Activated CD8-positive, alpha-beta memory T cell treated with anti-CD3 and anti-CD28 coated beads, Interleukin-2, amount 50 U/mL, for 24 hours (primary cell): ENCODE results near the gene DCDC1.

ENCODE experiments used
- DNase-seq: peaks from one replicate; pipeline ENCODE4 v3.0.0-alpha.2; 2020; ENCODE audit errors: extremely low read depth

The DCDC1 gene

DNA sequence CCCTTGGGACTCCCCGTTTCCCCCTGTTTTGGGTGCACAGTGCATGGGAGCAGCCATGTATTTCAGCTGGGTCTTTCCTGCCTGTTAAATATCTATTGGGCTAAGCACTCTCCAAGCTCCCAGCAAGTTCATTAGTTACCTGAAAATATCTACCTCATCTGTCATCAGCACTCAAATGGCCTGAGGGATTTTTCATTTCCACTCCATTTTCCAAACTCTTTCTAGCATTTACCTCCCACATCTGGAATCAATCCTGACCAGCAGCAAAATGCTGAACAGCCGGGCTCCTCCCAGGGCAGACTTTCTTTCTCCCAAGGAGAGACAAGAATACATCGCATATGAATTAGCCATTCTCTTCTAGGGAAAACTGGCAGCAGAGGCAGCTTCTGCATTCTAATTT lies 509.9 kb downstream of the DCDC1 start:
- DNase-seq: no peak

DNA sequence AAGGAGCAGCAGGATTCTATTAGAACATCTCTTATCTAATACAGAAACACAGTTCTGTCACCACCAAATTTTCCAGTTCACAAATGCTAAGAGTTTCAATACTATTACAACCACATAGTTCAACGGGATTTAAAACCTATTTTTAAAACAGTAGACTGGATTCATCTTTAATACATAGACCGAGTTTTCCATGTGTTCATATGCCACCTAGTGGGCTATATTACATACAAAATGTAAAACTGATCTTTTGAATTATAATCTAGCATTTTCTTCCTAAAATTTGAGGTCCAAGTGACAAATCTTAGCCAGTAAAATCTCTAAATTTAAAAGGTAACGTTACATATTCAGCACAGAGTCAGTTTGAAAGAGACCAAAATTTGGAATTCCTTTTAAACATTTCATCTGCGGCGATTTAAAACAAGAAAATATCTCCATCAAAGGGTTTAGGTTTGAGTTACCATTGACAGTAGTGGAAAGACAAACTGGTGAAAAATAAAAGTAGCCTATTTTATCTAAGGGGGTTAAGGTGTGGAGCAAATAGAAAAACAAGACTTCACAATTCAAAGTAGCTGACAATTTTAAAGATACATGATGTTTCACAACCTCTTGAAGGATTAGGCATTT lies 514.0 kb downstream of the DCDC1 start:
- DNase-seq: no peak

DNA sequence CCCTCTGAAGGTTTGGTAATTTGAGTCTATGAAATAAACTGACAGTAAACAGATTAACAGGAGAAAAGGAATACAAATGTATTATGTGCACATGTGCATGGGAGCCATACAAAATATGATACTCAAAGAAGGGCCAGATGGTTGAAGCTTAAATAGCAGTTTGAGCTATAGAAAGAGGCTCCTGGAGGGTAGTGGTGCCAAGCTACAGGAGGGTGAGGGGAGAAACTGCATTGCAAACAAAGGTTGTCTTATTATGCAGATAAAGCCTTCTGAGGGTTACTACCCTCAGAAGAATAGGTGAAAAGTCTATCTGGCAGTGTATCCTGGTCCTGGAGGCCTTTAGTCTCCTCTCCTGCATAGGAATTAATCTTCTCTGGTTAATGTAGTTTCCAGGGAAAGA lies 516.1 kb downstream of the DCDC1 start:
- DNase-seq: no peak

DNA sequence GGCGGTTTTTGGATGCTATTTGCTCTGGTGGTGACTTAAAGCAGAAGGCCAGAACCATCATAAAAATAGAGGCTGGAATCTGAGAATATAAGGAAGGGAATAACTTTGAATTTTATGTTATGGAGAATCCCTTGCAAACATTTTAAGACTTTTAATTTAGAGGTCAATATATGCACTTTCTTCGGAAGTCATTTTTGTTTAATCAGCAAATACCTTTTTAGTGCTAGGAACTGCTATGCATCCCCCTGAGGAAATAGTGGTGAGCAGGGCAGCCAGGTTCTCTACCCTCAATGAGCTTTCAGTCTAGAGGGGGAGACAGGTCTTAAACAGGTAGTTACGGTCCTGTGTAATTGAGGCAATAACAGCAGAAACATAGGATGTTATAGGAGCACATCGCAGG lies 516.9 kb downstream of the DCDC1 start:
- DNase-seq: no peak

DNA sequence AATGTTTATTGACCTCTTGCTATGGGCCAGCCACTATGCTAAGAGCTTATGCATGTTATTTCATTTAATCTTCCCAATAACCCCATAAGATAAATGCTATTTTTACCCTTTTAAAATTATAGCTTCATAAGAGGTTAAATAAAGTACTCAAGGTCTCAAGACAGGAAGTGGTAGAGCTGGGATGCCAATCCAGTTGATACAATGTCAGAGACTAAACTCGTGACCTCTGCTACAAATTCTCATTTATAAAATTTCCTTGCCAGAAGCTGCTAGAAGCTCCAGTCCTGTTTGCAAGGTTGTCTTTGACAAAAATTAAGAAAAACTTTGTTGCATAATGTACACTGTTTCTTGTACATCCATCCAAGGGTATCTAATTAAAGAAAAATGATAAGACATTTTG lies 517.4 kb downstream of the DCDC1 start:
- no peak for DNase-seq

DNA sequence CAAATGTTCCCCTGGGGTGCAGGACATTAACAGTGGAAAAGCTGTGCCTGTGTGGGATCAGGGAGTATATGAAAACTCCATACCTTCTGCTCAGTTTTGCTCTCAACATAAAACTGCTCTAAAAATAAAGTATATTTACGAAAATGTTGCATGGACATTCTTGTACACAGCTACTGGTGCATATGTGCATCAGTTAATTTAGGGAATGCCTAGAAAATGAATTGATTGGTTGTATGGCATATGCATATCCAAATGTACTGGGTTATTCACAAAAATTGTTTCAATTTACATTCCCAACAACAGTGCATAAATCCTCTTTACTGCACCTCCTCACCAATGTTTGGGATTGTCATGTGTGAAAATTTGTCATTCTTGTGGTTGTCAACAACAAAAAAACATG lies 532.3 kb downstream of the DCDC1 start:
- no peak for DNase-seq

DNA sequence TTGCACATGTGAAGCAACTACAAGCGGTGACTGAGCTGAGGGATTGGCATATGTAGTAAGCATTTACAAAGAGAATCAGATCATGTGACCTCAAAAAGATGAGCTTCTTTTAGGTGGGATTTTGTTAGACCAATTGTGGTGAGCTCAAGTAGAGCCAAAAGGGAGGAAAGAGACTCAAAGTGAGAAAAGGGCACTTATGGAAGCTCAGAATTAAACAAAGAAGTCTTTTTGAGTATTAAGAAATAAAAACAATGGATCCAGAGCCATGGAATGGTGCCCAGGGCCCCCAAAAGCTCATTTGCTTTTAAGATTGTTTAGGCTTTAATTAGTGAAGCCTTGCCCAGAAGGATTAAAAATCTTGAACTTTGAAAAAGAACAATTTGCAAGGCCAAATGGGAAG lies 536.7 kb downstream of the DCDC1 start:
- no peak for DNase-seq

DNA sequence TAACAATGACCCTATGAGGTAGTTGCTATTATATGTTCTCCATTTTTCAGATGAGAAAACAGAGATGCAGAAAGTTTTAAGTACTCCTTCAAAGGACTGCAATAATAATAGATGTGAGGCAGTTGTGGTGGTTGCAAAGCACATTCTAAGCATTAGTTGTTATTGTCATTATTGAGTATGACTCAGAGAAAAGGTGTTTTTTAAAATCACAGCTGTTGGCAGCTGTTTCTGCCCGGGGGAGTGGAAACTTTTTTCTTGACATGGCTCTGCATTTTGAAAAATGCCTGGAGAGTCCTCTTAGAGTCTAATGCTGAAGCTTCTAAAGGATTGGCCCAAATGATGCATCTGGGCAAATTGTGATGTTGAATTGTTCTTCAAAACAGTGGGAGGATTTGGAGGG lies 538.9 kb downstream of the DCDC1 start:
- DNase-seq: no peak

DNA sequence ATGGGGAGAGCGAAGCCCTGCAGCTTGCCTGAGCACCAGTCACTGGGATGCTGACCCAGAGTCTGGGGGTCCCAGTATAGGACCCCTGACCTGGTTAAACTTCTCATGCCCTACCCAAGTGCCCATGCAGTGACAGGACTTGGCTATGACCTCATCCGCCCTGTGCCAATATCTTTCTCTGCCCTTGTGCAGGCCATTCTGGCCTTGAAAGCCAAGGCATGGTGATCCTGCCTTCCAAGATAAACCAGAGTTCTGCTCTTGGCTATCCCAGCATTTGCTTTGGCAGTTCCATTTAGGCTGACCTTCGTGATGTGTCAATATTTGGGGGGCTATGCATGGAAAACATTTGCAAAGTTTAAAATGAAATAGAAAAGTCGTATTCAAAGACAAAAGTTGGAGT lies 542.6 kb downstream of the DCDC1 start:
- DNase-seq: no peak

DNA sequence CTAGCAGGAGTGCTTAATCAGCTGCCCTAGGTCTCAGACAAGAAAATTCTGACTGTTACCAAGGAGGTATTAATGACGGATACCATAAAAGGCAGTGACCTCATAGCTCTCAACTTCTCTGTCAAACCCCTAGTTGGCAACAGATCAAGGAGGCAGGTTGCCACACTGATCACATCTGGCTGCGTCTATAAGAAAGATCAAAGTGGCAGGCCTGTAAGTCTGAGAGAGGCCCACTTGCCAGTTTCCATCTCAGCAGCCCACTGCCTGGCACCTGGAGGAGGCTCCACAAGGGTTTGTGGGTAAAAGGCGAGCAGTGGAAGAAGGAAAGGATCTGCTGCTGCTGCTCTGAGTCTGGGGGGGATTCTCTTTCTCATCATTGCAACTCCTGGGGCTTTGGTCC lies 543.8 kb downstream of the DCDC1 start:
- no peak for DNase-seq

DNA sequence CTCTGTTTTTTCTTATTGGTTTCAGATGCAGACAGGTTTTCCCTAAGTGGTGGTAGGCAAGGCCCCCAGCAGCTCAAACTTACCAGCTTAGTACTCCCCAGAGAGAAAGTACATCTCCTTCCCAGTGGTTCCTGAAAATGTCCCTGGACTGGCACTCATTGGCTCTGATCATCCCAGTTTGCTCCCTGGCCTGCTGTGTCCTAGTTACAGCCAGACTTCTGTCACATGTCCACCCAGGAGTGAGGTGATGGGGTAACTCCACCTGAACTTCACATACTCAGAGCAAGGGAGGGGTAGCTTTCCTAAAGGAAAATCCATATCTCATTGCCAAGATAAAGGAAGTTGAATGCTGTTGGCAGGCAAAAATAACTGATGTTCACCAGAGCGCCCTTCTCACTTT lies 546.4 kb downstream of the DCDC1 start:
- DNase-seq: no peak

DNA sequence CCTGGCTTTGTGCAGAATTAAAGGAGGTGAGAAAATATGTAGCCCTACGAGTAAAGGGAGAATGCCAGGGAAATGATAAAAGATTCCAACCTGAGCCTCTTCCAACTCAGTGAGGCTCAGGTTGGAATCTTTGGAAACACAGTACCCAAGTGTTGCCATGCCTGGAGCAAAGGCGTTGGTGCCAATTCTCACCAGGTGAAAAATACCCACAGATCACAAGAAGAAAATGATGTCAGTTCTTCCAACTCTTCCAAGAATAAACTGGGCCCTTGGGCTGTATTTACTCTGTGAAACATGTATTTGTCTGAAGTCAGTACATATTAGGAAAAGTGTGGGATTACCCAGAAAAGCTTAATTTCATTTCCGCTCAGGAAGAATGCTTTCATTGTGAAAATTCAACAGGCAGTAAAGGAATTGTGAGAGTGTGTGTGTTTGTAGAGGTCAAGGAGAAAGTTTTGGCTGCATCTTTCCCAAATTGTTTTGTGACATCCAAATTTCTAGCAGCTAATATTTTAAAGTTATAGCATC lies 548.0 kb downstream of the DCDC1 start:
- no peak for DNase-seq

DNA sequence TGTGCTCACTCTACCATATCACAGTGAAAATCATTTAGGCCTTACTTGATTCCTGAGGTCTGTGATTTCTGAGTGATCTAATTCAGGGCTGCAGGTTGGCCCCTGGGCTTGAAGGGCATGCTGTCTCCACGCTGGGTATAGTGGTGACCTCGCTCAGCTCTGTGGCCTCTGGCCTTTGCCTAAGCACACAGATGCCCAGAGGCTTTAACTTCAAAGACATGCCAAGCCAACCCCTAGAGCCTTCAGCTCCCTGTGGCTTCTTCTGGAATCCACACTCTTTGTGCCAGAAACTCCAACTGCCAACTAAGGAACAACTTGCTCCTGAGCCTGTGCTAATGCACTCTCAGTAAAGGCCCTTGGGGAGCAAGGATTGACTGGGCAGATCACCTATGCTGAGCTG lies 550.8 kb downstream of the DCDC1 start:
- DNase-seq: no peak

DNA sequence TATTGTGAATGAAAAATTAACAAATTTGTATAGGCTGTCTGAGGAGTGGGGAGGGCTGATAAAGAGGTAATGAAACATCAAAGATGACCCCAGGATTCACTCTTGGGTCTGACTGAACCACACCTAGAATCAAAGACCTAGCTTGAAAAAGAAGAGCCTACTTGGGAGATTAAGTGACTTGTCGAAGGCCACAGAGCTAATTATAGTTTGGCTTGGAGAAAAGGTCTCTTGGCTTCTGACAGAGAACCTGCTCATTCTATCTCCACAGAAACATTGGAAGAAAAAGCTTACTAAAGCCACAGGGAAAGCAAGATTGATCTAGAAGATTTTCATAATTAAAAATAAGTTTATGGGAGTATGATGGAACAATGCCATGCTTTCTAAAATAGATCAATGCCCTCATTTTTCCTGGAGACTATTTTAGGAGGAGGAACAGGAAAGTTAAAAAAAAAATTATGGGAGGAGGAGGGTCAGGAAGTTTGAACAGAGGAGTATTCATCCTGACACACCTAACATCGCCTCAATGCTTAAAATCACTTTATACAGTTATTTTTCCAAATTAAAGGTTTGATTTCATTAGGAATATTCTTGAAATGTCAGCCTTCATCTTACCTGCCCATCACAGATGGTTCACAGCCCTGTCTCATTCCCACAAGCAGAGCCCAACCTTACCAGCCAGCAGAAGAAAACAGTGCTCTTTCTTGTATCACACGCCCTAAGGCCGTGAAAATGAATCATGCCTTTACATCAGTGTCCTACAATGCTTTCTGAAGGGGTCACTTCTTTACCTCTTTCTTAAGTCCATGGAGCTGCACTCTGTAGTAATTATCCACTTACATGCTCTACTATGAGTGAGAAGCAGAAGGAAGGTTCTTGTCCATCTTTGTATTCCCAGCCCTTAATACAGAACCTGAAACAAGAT lies 552.3 kb downstream of the DCDC1 start:
- DNase-seq: no peak

DNA sequence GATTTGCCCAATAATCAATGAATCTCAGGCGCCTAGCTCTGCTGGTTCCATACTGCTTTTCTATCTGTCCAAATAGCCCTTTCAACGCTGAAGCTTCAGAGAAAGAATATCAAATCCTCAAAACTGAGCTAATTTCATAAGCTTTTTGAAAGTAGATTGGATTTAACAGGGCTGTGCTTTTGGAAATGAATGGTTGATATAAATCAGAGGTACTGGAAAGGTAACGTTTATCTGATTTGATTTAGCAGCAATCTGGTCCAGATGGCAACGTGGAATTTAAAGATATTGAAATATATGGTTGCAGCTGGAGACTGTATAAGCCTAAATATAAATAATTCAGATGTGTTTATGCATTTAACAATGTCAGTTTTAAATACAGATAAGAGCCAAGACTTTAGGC lies 553.9 kb downstream of the DCDC1 start:
- no peak for DNase-seq

DNA sequence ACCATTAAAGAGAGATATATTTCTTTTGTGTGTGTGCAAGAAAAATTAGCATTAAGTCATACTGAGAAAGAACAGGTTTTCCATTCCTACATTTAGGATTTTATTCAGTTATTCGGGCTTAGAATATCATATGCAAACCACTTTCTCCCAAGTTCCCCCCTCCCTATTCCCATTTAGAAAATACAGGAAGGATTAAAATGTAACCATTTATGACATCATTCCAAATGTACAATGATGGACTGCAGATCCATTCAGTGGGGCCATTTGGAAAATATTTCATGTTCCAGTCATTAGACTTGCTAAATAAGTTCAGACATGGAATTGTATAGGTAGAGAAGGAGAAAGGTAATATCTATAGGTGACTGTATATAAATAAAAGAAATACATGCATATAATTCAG lies 554.8 kb downstream of the DCDC1 start:
- no peak for DNase-seq
